Measurements from ENCODE around the gene RIPK1.
A peak's percentile ranks its signal among the peaks of the same experiment; 100 is the strongest.

RIPK1 gene

DNA sequence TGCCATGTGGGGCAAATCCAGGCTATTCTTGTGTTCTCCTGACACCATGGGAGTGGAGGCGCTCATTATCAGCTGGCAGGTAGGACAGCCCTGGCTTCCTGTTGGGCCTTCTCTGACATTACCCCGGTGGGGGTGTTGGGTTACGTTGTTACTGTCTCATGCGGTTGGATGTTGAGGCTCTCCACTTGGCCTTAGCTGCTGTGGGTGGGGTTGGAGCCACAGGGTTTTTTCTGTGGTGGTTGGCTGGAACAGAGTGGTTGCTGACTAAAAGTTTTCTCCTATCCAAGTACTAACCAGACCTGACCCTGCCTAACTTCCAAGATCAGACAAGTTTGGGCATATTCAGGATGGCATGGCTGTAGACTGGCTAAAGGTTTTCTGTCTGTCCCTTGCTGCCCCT lies 20.2 kb downstream of the RIPK1 start:
- H3K27ac Mint-ChIP-seq = peak overlapping the region; percentile 2 to 90 (median 68)
- H3K36me3 Mint-ChIP-seq (ENCODE audit: low read depth) = peaks cover 73% of the 10 kb centered on the region
- TF ChIP-seq, protein P1, sequence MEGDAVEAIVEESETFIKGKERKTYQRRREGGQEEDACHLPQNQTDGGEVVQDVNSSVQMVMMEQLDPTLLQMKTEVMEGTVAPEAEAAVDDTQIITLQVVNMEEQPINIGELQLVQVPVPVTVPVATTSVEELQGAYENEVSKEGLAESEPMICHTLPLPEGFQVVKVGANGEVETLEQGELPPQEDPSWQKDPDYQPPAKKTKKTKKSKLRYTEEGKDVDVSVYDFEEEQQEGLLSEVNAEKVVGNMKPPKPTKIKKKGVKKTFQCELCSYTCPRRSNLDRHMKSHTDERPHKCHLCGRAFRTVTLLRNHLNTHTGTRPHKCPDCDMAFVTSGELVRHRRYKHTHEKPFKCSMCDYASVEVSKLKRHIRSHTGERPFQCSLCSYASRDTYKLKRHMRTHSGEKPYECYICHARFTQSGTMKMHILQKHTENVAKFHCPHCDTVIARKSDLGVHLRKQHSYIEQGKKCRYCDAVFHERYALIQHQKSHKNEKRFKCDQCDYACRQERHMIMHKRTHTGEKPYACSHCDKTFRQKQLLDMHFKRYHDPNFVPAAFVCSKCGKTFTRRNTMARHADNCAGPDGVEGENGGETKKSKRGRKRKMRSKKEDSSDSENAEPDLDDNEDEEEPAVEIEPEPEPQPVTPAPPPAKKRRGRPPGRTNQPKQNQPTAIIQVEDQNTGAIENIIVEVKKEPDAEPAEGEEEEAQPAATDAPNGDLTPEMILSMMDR (IDR thresholded peaks at IDR 0.05; ENCODE audit: unreplicated experiment in 3 of 3) = no peak
- no peak overlapping the region for H3K4me3 Mint-ChIP-seq
- no peaks in the 10 kb centered on the region for H3K27me3 Mint-ChIP-seq (ENCODE audit: low read depth)
- peaks cover 3% of the 10 kb centered on the region for H3K9me3 Mint-ChIP-seq
- H3K4me1 Mint-ChIP-seq = peaks cover 26% of the 10 kb centered on the region

DNA sequence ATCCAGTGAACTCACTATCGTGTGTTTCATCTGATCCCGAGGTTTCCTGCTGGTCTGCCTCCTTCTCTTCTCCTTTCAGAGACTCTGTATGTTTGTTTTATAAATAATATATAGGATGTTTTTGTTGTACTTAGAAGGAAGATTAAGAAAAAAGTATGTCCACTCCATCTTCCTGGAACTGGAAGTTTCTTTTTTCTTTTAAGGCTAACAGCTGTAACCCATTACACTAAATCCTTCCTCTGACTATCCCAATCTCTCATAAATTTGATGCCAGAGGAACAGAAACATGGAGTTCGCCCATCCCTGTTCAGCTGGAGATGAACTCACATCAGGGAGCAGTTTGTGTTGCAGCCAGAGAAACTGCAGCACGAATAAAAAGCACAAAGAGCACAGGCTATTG lies 20.7 kb downstream of the RIPK1 start:
- peak overlapping the region; percentile 2 to 90 (median 68) for H3K27ac Mint-ChIP-seq
- no peaks in the 10 kb centered on the region for H3K27me3 Mint-ChIP-seq (ENCODE audit: low read depth)
- H3K36me3 Mint-ChIP-seq (ENCODE audit: low read depth) = peaks cover 69% of the 10 kb centered on the region
- H3K4me1 Mint-ChIP-seq = peaks cover 26% of the 10 kb centered on the region
- TF ChIP-seq, protein P1 (IDR thresholded peaks at IDR 0.05; ENCODE audit: unreplicated experiment in 3 of 3) = no peak
- no peak overlapping the region for H3K4me3 Mint-ChIP-seq
- peaks cover 3% of the 10 kb centered on the region for H3K9me3 Mint-ChIP-seq

DNA sequence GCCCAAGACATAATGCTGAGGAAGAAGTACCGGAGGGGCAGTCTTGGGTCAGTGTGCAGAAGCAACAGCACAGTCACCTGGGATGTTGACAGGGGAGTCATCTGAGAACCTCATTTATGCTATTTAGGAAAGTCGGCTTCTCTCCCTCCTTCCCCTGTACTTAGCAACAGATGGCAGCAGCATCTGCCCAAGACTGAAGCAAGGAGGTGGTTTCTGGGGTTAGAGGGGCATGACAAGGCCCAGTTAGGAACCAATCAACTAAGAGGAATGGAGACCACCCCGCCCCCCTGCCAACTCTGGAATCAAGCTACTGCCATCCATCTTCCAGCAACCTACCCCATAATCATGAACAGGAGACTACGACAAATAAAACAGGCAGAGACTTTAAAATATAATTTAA lies 21.7 kb downstream of the RIPK1 start:
- TF ChIP-seq, protein P1 (IDR thresholded peaks at IDR 0.05; ENCODE audit: unreplicated experiment in 3 of 3) = no peak
- Mint-ChIP-seq H3K27ac (peak overlapping the region; percentile 2 to 70 (median 68)), H3K4me3 (no peak overlapping the region), H3K4me1 (peaks cover 26% of the 10 kb centered on the region), H3K27me3 (ENCODE audit: low read depth) (no peaks in the 10 kb centered on the region), H3K36me3 (ENCODE audit: low read depth) (peaks cover 69% of the 10 kb centered on the region), H3K9me3 (peaks cover 3% of the 10 kb centered on the region)

DNA sequence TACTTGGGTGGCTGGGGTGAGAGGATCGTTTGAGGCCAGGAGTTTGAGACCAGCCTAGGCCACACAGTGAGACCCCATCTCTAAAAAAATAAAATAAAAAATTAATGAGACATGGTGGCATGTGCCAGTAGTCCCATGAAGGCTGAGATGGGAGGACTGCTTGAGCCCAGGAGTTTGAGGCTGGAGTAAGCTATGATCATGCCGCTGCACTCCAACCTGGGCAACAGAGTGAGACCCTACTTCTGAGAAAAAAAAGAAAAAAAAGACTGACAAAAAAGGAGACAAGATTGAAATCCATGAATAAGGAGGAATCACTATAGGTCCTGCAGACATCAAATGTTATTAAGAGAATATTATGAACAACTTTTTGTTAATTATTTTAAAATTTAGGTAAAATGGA lies 26.5 kb downstream of the RIPK1 start:
- Mint-ChIP-seq H3K27ac (no peak overlapping the region), H3K4me3 (no peak overlapping the region), H3K27me3 (ENCODE audit: low read depth) (no peaks in the 10 kb centered on the region), H3K9me3 (peaks cover under 1% of the 10 kb centered on the region), H3K36me3 (ENCODE audit: low read depth) (peaks cover 58% of the 10 kb centered on the region), H3K4me1 (peaks cover 7% of the 10 kb centered on the region)
- TF ChIP-seq, protein P1 (IDR thresholded peaks at IDR 0.05; ENCODE audit: unreplicated experiment in 3 of 3) = no peak

DNA sequence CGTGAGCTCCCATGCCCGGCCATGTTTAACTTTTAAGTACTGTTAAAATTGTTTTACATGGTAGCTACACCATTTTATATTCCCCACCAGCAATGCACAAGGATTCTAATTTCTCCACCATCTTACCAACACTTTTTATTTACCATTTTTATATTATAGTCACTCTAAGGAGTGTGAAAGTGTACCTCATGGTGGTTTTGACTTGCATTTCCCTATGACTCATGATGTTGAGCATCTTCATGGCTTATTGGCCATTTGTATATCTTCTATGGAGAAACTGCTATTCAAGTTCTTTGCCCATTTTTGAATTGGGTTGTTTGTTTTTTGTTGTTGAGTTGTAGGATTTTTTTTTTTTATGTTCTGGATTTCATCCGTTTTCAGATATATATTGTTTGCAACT lies 34.6 kb downstream of the RIPK1 start:
- Mint-ChIP-seq H3K4me3 (no peak overlapping the region), H3K36me3 (ENCODE audit: low read depth) (peaks cover 60% of the 10 kb centered on the region), H3K4me1 (peaks cover 10% of the 10 kb centered on the region)

More for the DNA sequence above, 34.6 kb downstream of the RIPK1 start:
- TF ChIP-seq, protein P1 (IDR thresholded peaks at IDR 0.05; ENCODE audit: unreplicated experiment in 3 of 3) = no peak
- Mint-ChIP-seq H3K9me3 (no peaks in the 10 kb centered on the region), H3K27ac (no peak overlapping the region), H3K27me3 (ENCODE audit: low read depth) (no peaks in the 10 kb centered on the region)

Data from nephron (organoid).